Trophoblast cell (in vitro differentiated cells and primary cell): ENCODE data around the gene ZBTB20. TPM values are rescaled to one million over a fixed set of nuclear protein-coding genes. Genes with fewer than 3 reads are reported as not detected.
A peak's percentile ranks its signal among the peaks of the same experiment; 100 is the strongest.

Source experiments
- DNase-seq, 2 donors: peaks; one replicate each; pipeline ENCODE4 v3.0.0-alpha.2; 2016
- H2AFZ ChIP-seq: 2 replicates; pipeline ENCODE4 v1.6.1; 2013; ENCODE audit warnings: low read length, moderate library complexity, mild to moderate bottlenecking; ENCODE audit not compliant: insufficient read depth, poor library complexity
- H2AK5ac ChIP-seq: 2 replicates; pipeline ENCODE4 v1.6.1; 2013; ENCODE audit warnings: mild to moderate bottlenecking, low read length
- H2BK120ac ChIP-seq: 2 replicates; pipeline ENCODE4 v1.6.1; 2013; ENCODE audit warnings: low read length, mild to moderate bottlenecking, moderate library complexity; ENCODE audit not compliant: insufficient read depth, poor library complexity
- H2BK12ac ChIP-seq: 2 replicates; pipeline ENCODE4 v1.6.1; 2013; ENCODE audit warnings: mild to moderate bottlenecking, low read length, moderate library complexity
- H2BK5ac ChIP-seq: 2 replicates; pipeline ENCODE4 v1.6.1; 2013; ENCODE audit warnings: low read length, low read depth, moderate library complexity, mild to moderate bottlenecking; ENCODE audit not compliant: poor library complexity
- H3K14ac ChIP-seq: 2 replicates; pipeline ENCODE4 v1.6.1; 2013; ENCODE audit warnings: mild to moderate bottlenecking, low read length
- H3K18ac ChIP-seq: 2 replicates; pipeline ENCODE4 v1.6.1; 2013; ENCODE audit warnings: mild to moderate bottlenecking, low read length
- H3K23ac ChIP-seq: 2 replicates; pipeline ENCODE4 v1.6.1; 2013; ENCODE audit warnings: low read length
- H3K27ac ChIP-seq: 2 replicates; pipeline ENCODE4 v1.5.1; 2013; ENCODE audit warnings: low read depth, mild to moderate bottlenecking, inconsistent platforms, low read length, moderate library complexity
- H3K27me3 ChIP-seq: 2 replicates; pipeline ENCODE4 v1.6.1; 2013; ENCODE audit warnings: inconsistent platforms, mild to moderate bottlenecking, low read length, moderate library complexity; ENCODE audit not compliant: insufficient read depth
- H3K36me3 ChIP-seq, 2 experiments: 1 replicate in 1 of 2; 2 replicates in 1 of 2; pipeline ENCODE4 v1.6.1; 2013; ENCODE audit warnings: low read length in 2 of 2, mild to moderate bottlenecking in 2 of 2, moderate library complexity in 1 of 2; ENCODE audit not compliant: insufficient read depth in 2 of 2, control insufficient read depth in 1 of 2
- H3K4ac ChIP-seq: 2 replicates; pipeline ENCODE4 v1.6.1; 2013; ENCODE audit warnings: low read depth, mild to moderate bottlenecking, low read length, moderate library complexity
- H3K4me1 ChIP-seq, 2 experiments: 1 replicate in 1 of 2; 2 replicates in 1 of 2; pipeline ENCODE4 v1.6.1; 2013; ENCODE audit warnings: low read length in 2 of 2, mild to moderate bottlenecking in 2 of 2, moderate library complexity in 1 of 2; ENCODE audit not compliant: insufficient read depth in 2 of 2, control insufficient read depth in 1 of 2
- H3K4me2 ChIP-seq: 2 replicates; pipeline ENCODE4 v1.6.1; 2013; ENCODE audit warnings: inconsistent platforms, mild to moderate bottlenecking, low read length, moderate library complexity
- H3K4me3 ChIP-seq: 2 replicates; pipeline ENCODE4 v1.5.1; 2013; ENCODE audit warnings: mild to moderate bottlenecking, low read depth, low read length, inconsistent platforms
- H3K79me1 ChIP-seq: one replicate; pipeline ENCODE4 v1.6.1; 2013; ENCODE audit warnings: low read length
- H3K79me2 ChIP-seq: 2 replicates; pipeline ENCODE4 v1.6.1; 2013; ENCODE audit warnings: low read length, mild to moderate bottlenecking; ENCODE audit not compliant: control insufficient read depth, insufficient read depth, poor library complexity
- H3K9ac ChIP-seq: 2 replicates; pipeline ENCODE4 v1.6.1; 2013; ENCODE audit warnings: mild to moderate bottlenecking, low read length
- H3K9me3 ChIP-seq: 2 replicates; pipeline ENCODE4 v1.6.1; 2013; ENCODE audit warnings: low read depth, mild to moderate bottlenecking, control low read depth, inconsistent platforms, low read length; ENCODE audit not compliant: insufficient read depth
- H4K12ac ChIP-seq: 2 replicates; pipeline ENCODE4 v1.6.1; 2013; ENCODE audit warnings: low read depth, mild to moderate bottlenecking, low read length, moderate library complexity
- H4K8ac ChIP-seq: 2 replicates; pipeline ENCODE4 v1.6.1; 2013; ENCODE audit warnings: low read depth, mild to moderate bottlenecking, low read length, moderate library complexity
- H4K91ac ChIP-seq: one replicate; pipeline ENCODE4 v1.6.1; 2013; ENCODE audit warnings: low read depth, mild to moderate bottlenecking, low read length, moderate library complexity
- WGBS: extraction: QIAGEN DNeasy Blood & Tissue Kit; methylation state at CpG from one replicate; pipeline ENCODE4 v1.1.7; 2013; ENCODE audit warnings: missing lambda C conversion rate; ENCODE audit not compliant: insufficient read length, insufficient coverage; ENCODE audit errors: extremely low coverage; 5-methylcytosine and 5-hydroxymethylcytosine counted together
- polyA plus RNA-seq: library from polyadenylated mRNA; stranded (reverse); fragments of 200-250 nt; gene quantifications from 2 replicates; pipeline ENCODE4 v1.2.3, GENCODE V29; 2013

The ZBTB20 gene
- 0.15 and 0.31 TPM in 2 replicates for polyA plus RNA-seq

DNA sequence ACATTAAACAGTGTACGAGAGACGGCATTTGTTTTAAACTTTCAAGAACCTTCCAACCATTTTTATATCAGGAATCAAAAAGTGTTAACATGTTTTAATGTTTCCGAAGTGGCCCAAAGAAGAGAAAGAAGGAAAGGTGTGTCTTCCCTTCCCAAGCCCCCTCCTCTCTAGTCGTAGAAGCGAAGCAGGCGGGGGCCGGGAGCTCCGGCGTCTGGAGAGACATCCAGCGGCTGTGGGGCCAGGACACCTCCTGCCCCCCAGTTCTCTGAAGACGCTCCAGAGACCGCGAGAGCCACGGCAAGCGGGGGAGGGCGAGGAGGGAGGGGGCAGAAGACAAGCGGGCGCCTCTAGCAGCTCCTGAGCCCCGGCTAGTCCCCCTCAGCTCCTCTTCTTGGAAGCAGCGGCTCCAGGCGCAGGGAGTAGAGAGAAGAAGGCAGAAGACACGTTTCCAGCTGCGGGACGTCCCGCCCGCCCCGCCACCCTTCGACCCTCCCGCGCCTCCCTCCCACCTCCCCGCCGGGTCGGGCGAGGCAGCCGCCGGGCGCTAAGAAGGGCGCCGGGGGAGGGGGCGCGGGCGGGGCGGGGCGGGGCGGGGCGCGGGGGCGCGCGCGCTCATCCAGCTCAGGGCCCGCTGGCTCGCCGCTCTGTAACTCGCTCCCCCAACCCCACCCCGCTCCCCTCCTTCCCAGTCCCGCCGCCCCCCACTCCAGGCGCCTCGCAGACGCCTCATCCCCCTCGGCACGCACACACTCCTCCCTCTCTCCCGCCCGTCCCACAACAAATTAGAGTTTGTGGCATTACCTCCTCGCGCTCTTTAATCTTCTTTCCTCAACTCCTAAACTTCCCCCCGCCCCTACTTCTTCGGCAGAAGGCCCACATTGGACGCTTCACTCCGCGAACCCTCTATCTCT lies at the start of gene ZBTB20:
TSS of gene ZBTB20 (minus strand) at position 871 of the 911 bp plus-strand sequence.
- H3K27me3 ChIP-seq = no peaks in the 10 kb centered on the region
- peak within 1 kb of the TSS; percentile 89 for H4K91ac ChIP-seq
- H2AFZ ChIP-seq = peak within 1 kb of the TSS; percentile 95
- peak within 1 kb of the TSS; percentile 35 for H3K4ac ChIP-seq
- H3K4me2 ChIP-seq = peak within 1 kb of the TSS; percentile 95
- peak within 1 kb of the TSS; percentile 97 for H4K8ac ChIP-seq
- peak within 1 kb of the TSS; percentile 22 for H4K12ac ChIP-seq
- peak within 1 kb of the TSS; percentile 95 for H3K9ac ChIP-seq
- peak within 1 kb of the TSS; percentile 88 for H3K18ac ChIP-seq
- H3K79me2 ChIP-seq = peaks cover 3% of the 10 kb centered on the region
- DNase-seq = peak; percentile 32 to 47
- peak within 1 kb of the TSS; percentile 92 for H3K14ac ChIP-seq
- WGBS = no CpG with 5 or more reads among the region's 72 CpGs
- H3K36me3 ChIP-seq = no peaks in the 10 kb centered on the region
- peak within 1 kb of the TSS; percentile 86 for H3K4me3 ChIP-seq
- no peak within 1 kb of the TSS for H2AK5ac ChIP-seq
- peak within 1 kb of the TSS; percentile 90 for H2BK120ac ChIP-seq
- H3K4me1 ChIP-seq = no peaks in the 10 kb centered on the region
- no peak within 1 kb of the TSS for H2BK12ac ChIP-seq
- H3K79me1 ChIP-seq = peaks cover 6% of the 10 kb centered on the region
- no peaks in the 10 kb centered on the region for H3K9me3 ChIP-seq
- H3K23ac ChIP-seq = no peak within 1 kb of the TSS
- H2BK5ac ChIP-seq = peak within 1 kb of the TSS; percentile 60
- peak within 1 kb of the TSS; percentile 68 for H3K27ac ChIP-seq

GRCh38 chr3:115194476-115194875 lies 47.4 kb upstream of the ZBTB20 start:
- Histone ChIP-seq H2BK5ac (no peak overlapping the region), H3K9me3 (no peaks in the 10 kb centered on the region), H3K4me2 (no peak overlapping the region), H4K12ac (no peak overlapping the region), H3K79me2 (no peaks in the 10 kb centered on the region), H3K4me1 (no peaks in the 10 kb centered on the region), H3K14ac (no peak overlapping the region), H3K9ac (no peak overlapping the region), H3K4ac (no peak overlapping the region), H3K27ac (no peak overlapping the region), H3K23ac (no peak overlapping the region), H4K8ac (no peak overlapping the region), H3K27me3 (no peaks in the 10 kb centered on the region), H2AK5ac (no peak overlapping the region), H4K91ac (no peak overlapping the region), H3K36me3 (no peaks in the 10 kb centered on the region), H2BK120ac (no peak overlapping the region), H2AFZ (no peak overlapping the region), H3K18ac (no peak overlapping the region), H3K4me3 (no peak overlapping the region), H3K79me1 (no peaks in the 10 kb centered on the region), H2BK12ac (no peak overlapping the region)
- DNase-seq = no peak
- WGBS = no CpG with 5 or more reads among the region's 4 CpGs

GRCh38 chr3:115190747-115191146 lies 43.7 kb upstream of the ZBTB20 start:
- Histone ChIP-seq H2AFZ (no peak overlapping the region), H3K23ac (no peak overlapping the region), H3K4ac (no peak overlapping the region), H4K8ac (no peak overlapping the region), H3K9me3 (no peaks in the 10 kb centered on the region), H3K4me1 (no peaks in the 10 kb centered on the region), H3K27ac (no peak overlapping the region), H2BK120ac (no peak overlapping the region), H4K12ac (no peak overlapping the region), H3K79me1 (no peaks in the 10 kb centered on the region), H3K9ac (no peak overlapping the region), H2AK5ac (no peak overlapping the region), H3K36me3 (no peaks in the 10 kb centered on the region), H3K79me2 (no peaks in the 10 kb centered on the region), H3K18ac (no peak overlapping the region), H4K91ac (no peak overlapping the region), H2BK5ac (no peak overlapping the region), H3K4me3 (no peak overlapping the region), H2BK12ac (no peak overlapping the region), H3K4me2 (no peak overlapping the region), H3K27me3 (no peaks in the 10 kb centered on the region), H3K14ac (no peak overlapping the region)
- no peak for DNase-seq

DNA sequence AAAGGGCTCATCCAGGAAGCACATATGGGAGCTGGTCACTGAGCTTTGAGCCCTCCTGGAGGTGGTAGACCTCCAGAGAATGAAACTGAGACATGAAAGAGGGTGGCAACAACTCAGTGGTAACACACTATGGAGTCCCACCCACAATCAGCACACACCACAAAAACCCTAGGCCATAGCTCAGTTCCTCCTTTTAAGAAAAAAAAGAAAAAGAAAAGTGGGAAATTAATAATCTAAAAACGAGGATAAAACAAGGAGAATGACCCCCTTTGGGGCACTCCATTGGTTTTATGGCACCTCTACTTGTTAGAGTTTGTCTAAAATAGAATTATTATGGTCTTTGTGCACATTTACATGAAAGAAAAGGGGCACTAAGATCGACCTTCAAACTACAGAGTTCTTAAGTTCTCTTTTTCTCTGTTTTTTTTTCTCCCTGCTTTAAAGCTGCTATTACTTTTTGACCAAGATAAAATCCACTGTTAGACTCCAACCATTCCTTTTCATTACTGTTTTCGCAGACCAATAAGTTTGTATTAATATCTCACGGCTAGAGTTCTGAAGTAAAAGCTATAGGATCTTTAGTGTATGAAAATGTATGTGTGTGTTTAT lies 40.2 kb upstream of the ZBTB20 start:
- no peak overlapping the region for H2BK120ac ChIP-seq
- no peak overlapping the region for H3K4me2 ChIP-seq
- H3K4ac ChIP-seq = no peak overlapping the region
- no peak overlapping the region for H4K8ac ChIP-seq
- H3K4me1 ChIP-seq = no peaks in the 10 kb centered on the region
- no CpG with 5 or more reads among the region's 4 CpGs for WGBS
- H2AK5ac ChIP-seq = no peak overlapping the region
- no peaks in the 10 kb centered on the region for H3K79me2 ChIP-seq
- H3K79me1 ChIP-seq = no peaks in the 10 kb centered on the region
- H3K27me3 ChIP-seq = no peaks in the 10 kb centered on the region
- no peak overlapping the region for H2BK5ac ChIP-seq
- no peak overlapping the region for H2AFZ ChIP-seq
- no peak overlapping the region for H3K14ac ChIP-seq
- H3K36me3 ChIP-seq = no peaks in the 10 kb centered on the region
- no peak overlapping the region for H4K91ac ChIP-seq
- no peak overlapping the region for H4K12ac ChIP-seq
- no peak overlapping the region for H3K23ac ChIP-seq
- H3K18ac ChIP-seq = no peak overlapping the region
- H3K9ac ChIP-seq = no peak overlapping the region
- no peak overlapping the region for H3K27ac ChIP-seq
- no peak overlapping the region for H3K4me3 ChIP-seq
- no peaks in the 10 kb centered on the region for H3K9me3 ChIP-seq
- H2BK12ac ChIP-seq = no peak overlapping the region
- DNase-seq = no peak
